ENCODE results near the gene DDT.
"Not testable (repeated sequence)": the region's sequence is repeated elsewhere in the genome, so short reads cannot be mapped to it uniquely, and the experiment has no call there.

DNA sequence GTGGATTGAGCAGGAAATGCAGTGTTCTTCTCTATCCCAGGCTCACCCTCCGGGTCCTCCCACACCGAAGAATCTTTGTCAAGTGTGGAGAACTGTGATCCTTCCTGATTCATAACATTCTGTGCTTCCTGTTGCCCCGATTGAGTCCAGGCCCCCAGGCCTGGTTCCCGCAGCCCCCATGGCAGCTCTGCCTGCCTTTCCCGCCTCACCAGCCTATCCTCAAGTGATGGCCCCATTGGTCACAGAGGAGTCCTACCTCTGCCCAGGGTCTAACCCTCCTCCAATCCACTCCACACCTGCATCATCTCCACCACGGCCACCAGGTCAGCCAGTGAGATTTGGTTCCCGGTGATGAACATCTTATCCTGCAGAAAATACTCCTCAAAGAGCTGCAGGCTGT lies 25.5 kb upstream of the DDT start:
- not testable (repeated sequence) for TF ChIP-seq POLR2A (IDR thresholded peaks at IDR 0.05; ENCODE audit: extremely low read depth, insufficient read length); MYC (IDR thresholded peaks at IDR 0.05; ENCODE audit: low read depth, low read length)
- TF ChIP-seq, protein P1, sequence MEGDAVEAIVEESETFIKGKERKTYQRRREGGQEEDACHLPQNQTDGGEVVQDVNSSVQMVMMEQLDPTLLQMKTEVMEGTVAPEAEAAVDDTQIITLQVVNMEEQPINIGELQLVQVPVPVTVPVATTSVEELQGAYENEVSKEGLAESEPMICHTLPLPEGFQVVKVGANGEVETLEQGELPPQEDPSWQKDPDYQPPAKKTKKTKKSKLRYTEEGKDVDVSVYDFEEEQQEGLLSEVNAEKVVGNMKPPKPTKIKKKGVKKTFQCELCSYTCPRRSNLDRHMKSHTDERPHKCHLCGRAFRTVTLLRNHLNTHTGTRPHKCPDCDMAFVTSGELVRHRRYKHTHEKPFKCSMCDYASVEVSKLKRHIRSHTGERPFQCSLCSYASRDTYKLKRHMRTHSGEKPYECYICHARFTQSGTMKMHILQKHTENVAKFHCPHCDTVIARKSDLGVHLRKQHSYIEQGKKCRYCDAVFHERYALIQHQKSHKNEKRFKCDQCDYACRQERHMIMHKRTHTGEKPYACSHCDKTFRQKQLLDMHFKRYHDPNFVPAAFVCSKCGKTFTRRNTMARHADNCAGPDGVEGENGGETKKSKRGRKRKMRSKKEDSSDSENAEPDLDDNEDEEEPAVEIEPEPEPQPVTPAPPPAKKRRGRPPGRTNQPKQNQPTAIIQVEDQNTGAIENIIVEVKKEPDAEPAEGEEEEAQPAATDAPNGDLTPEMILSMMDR (IDR thresholded peaks at IDR 0.05; ENCODE audit: low read depth, low read length): not testable (repeated sequence)
